Measurements from ENCODE around the gene NFASC. TPM values are rescaled to one million over a fixed set of nuclear protein-coding genes. Genes with fewer than 3 reads are reported as not detected.

The NFASC gene
- total RNA-seq, 2 donors from 2014 or later: 4.4 to 7.6 TPM

DNA sequence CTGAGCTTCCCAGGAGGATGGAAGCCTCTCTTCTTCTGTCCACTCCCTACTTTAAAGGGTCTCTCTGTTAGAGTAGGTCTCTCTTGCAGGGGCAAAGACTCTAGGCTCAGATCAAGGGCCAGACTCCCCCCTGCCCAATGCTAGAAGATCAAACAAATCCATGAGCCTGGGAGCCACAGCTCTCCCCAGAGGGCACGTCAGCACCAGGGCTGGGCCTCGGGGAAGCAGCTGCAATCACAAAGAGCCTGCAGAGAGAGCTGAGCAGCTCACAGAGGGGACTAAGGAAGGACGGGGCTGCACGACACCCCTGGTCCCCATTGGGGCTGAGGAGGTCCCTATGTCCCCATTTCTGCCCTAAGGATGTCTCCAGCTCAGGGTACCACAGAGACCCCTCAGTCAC, 176.2 kb downstream of the NFASC start:
- H3K27me3 ChIP-seq: peaks cover 0 to 3% of the 10 kb centered on the region in 2 donors
- no peaks in the 10 kb centered on the region for H3K9me3 ChIP-seq
- ATAC-seq (no peak), DNase-seq (no peak)
- no peak overlapping the region for H3K4me3 ChIP-seq
- intact Hi-C loops (cut with DNase I): no loop called here
- TF ChIP-seq, protein P1, sequence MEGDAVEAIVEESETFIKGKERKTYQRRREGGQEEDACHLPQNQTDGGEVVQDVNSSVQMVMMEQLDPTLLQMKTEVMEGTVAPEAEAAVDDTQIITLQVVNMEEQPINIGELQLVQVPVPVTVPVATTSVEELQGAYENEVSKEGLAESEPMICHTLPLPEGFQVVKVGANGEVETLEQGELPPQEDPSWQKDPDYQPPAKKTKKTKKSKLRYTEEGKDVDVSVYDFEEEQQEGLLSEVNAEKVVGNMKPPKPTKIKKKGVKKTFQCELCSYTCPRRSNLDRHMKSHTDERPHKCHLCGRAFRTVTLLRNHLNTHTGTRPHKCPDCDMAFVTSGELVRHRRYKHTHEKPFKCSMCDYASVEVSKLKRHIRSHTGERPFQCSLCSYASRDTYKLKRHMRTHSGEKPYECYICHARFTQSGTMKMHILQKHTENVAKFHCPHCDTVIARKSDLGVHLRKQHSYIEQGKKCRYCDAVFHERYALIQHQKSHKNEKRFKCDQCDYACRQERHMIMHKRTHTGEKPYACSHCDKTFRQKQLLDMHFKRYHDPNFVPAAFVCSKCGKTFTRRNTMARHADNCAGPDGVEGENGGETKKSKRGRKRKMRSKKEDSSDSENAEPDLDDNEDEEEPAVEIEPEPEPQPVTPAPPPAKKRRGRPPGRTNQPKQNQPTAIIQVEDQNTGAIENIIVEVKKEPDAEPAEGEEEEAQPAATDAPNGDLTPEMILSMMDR (IDR thresholded peaks at IDR 0.05): no peak
- no peak for TF ChIP-seq POLR2A (IDR thresholded peaks at IDR 0.05)
- no peak overlapping the region for H3K27ac ChIP-seq
- WGBS, 2 donors: 54 to 60% methylated on average over 1 to 4 of the region's 4 CpGs
- peaks cover 6% of the 10 kb centered on the region for H3K4me1 ChIP-seq
- H3K36me3 ChIP-seq (replicated peaks in 1 of 2; ENCODE audit: insufficient read depth in 1 of 2, low read depth in 2 of 2): no peaks in the 10 kb centered on the region

DNA sequence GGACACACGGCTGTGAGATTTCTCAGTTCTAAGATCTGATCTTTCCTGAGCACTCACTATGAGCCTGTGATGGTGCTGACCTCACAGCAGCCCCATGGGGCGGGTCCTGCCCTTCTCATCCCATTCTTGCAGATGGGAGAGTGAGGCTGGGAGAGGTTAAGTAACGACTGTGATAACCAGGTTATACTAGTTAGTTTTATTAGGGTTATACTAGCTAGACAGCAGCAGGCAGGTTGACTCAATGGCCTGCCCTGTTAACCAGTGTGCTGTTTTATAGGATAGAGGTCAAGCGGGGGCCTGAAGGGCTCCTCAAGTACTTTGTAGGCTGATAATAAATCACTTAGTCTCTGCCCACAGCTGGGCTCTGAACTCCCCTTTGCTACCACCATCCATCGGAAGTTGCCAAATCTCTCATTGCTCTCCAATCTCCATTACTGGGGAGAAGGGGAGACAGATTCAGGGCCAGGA, 177.1 kb downstream of the NFASC start:
- H3K27me3 ChIP-seq: no peaks in the 10 kb centered on the region
- no peak for DNase-seq

DNA sequence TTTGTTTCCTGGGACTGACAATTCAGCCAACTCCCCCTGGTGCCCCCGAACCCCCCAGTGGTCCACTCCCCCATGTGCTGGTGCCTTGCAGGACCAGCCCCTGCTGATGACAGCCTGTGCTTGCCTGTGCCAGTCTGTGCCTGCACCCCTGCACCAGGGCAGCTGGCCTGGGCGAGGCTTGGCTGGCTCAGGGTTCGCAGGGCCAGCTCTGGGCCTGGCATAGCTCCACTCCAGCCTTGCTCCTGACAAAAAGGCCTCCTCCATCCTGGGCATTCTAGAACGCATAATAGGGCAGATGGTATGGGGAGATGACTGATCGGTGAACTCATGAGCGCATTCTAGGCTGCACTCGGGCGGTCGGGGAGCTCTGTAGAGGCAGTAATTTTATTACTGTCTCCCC, 177.7 kb downstream of the NFASC start:
- no peak for ATAC-seq
- no peaks in the 10 kb centered on the region for H3K9me3 ChIP-seq
- no peaks in the 10 kb centered on the region for H3K36me3 ChIP-seq (replicated peaks in 1 of 2; ENCODE audit: insufficient read depth in 1 of 2, low read depth in 2 of 2)
- DNase-seq: no peak
- 82 to 88% methylated on average over 7 to 9 of the region's 9 CpGs for WGBS, 2 donors
- TF ChIP-seq, protein P1 (IDR thresholded peaks at IDR 0.05): no peak
- TF ChIP-seq POLR2A (IDR thresholded peaks at IDR 0.05): no peak
- no peak overlapping the region for H3K4me3 ChIP-seq
- no peaks in the 10 kb centered on the region for H3K27me3 ChIP-seq
- intact Hi-C loops (cut with DNase I): no loop called here
- peaks cover 6% of the 10 kb centered on the region for H3K4me1 ChIP-seq
- H3K27ac ChIP-seq: no peak overlapping the region

More for the DNA sequence above, 177.1 kb downstream of the NFASC start:
- Histone ChIP-seq H3K36me3 (replicated peaks in 1 of 2; ENCODE audit: insufficient read depth in 1 of 2, low read depth in 2 of 2) (no peaks in the 10 kb centered on the region), H3K27ac (no peak overlapping the region), H3K9me3 (no peaks in the 10 kb centered on the region), H3K4me1 (peaks cover 6% of the 10 kb centered on the region), H3K4me3 (no peak overlapping the region)
- WGBS, 2 donors: 59 to 65% methylated on average over 5 of the region's 5 CpGs
- intact Hi-C loops (cut with DNase I): no loop called here
- no peak for ATAC-seq
- no peak for TF ChIP-seq POLR2A (IDR thresholded peaks at IDR 0.05)
- TF ChIP-seq, protein P1 (IDR thresholded peaks at IDR 0.05): no peak

- WGBS, 2 donors: 45 to 46% methylated on average over 5 to 6 of the region's 6 CpGs
- H3K36me3 ChIP-seq (replicated peaks in 1 of 2; ENCODE audit: insufficient read depth in 1 of 2, low read depth in 2 of 2): no peaks in the 10 kb centered on the region
- H3K27ac ChIP-seq: no peak overlapping the region
- DNase-seq (peak in 3 of 4 donors; percentile 4 to 41 (median 27)), ATAC-seq (peak; percentile 79)
- TF ChIP-seq, protein P1 (IDR thresholded peaks at IDR 0.05): no peak
- TF ChIP-seq POLR2A (IDR thresholded peaks at IDR 0.05): no peak
- H3K4me1 ChIP-seq: peaks cover 6% of the 10 kb centered on the region
- H3K27me3 ChIP-seq: no peaks in the 10 kb centered on the region
- intact Hi-C loops (cut with DNase I): no loop called here
- no peaks in the 10 kb centered on the region for H3K9me3 ChIP-seq
- no peak overlapping the region for H3K4me3 ChIP-seq
These were observed 178.8 kb downstream of the NFASC start for GRCh38 chr1:205049479-205049878.

DNA sequence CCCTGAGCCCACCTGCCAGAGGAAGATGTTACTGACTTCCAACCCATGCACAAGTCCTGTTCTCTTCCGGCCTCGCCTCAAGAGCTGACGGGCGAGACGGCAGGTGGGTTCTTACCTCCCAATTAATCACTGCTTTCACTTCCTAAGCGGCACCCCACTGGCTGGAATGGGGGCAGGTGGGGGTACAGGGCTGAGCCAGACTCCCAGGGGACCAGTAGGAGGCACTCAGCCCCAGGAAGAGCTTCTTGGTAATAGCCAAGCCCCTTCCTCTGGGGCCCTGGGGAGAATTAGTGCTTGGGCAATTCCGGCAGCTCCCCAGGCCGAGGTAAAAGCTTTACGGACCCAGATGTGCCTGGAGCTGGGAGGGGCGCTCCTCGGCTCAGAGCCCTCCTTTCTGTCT, 182.0 kb downstream of the NFASC start:
- Histone ChIP-seq H3K4me3 (no peak overlapping the region), H3K4me1 (peaks cover 6% of the 10 kb centered on the region), H3K9me3 (no peaks in the 10 kb centered on the region), H3K27me3 (no peaks in the 10 kb centered on the region), H3K27ac (no peak overlapping the region), H3K36me3 (replicated peaks in 1 of 2; ENCODE audit: insufficient read depth in 1 of 2, low read depth in 2 of 2) (no peaks in the 10 kb centered on the region)
- TF ChIP-seq, protein P1 (IDR thresholded peaks at IDR 0.05): no peak
- TF ChIP-seq POLR2A (IDR thresholded peaks at IDR 0.05): no peak
- intact Hi-C loops (cut with DNase I): no loop called here
- ATAC-seq (no peak), DNase-seq (no peak)
- WGBS, 2 donors: 80 to 83% methylated on average over 11 of the region's 11 CpGs
